GM21786 (cell line): Measurements from ENCODE around the gene MACROD2.

Source experiments
- ATAC-seq: cut with Tn5 transposase; IDR thresholded peaks from one replicate; pipeline ENCODE4 v1.9.1; 2021; ENCODE audit not compliant: unreplicated experiment

MACROD2 gene

GRCh38 chr20:14632906-14633305 lies 637.6 kb downstream of the MACROD2 start:
- no peak for ATAC-seq

GRCh38 chr20:14633507-14633906 lies 638.2 kb downstream of the MACROD2 start:
- no peak for ATAC-seq

DNA sequence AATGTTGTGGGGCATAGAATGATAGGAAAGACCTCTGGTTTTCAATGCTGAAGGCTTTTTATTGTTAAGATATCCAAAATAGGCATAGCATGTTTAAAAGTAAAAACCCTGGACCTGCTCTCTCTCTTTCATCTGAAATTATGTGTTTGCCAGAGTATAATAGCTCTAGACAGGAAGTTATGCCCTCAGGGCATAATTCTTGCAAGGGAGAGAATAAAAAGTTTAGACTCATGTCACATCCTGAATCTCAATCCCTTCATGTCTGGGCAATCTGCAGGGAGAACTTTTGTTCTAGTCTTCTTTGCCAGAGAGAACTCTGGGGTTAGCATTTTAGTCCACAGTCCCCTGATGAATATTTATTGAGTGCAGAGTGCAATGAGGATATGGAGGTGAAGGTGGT lies 639.3 kb downstream of the MACROD2 start:
- no peak for ATAC-seq

DNA sequence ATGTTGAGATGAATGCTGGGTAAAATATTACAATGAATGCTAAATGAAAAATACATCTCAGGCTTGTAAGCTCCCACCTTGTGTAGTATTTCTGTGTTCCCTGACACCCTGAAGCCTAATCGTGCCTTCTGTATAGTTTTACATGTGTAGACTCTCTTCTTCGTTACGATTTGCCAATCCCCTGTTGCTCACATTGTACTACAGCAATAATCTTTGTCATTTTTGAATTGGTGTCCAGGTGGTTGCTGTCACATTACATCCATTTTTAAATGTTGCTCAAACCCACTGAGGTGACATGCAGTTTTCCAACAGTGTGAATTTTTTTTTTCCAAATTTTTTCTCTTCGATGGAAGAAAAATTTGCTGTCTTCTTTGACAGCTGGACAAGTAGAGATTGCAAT lies 642.1 kb downstream of the MACROD2 start:
- ATAC-seq = no peak

GRCh38 chr20:14643146-14643545 lies 647.8 kb downstream of the MACROD2 start:
- ATAC-seq = no peak

DNA sequence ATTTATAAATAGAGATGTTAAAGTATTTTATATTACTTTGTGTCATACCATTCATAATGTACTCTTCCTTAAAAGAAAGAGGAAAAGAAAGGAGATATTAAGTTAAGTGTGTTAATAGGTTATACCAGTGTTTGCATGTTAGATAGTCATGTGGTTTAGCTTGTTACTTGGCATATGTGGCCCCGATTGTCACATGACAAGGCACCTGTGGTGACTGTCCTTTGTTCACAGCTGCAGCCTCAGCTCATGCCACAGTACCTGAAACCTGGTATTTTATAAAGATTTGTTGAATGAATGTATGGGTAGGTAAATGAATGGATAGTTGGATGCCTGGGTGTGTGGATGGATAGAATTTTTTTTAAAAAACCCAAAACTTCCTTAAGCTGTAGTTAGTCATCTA lies 648.2 kb downstream of the MACROD2 start:
- ATAC-seq = no peak

DNA sequence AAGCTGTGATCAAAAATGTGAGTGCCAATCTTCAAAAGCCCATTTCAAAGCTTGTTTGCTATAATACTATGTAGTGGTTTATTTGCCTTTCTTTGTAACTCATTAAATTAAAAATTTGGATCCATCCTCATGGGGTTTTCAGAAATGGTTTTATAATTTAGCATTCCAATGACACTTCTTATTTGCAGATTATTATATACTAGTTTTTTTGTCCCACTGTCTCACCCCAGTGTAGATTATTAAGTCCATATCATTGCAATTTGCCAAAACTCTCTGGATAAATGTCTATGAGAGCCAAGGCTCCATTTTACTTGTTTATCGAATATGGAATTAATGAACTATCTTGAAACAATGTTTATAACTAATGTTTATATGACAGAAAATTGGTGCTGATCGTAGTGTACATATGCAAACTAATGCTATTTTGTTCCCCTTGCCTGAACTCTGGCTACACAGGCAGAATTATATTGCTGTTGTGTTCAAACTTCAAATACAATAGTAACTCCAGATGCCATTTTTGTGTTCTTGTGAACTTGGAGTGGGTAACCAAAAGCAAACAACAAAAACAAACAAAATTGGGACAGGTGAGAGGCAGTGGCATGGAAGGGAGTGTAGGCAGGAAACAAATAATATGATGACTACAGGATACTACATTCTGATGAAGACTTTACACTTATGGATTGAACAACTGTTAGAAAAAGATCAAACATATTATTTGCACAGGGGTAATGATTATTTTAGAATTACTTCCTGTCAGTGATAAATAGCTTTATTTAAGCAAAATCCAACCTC lies 649.2 kb downstream of the MACROD2 start:
- ATAC-seq = no peak

- ATAC-seq = no peak
Measured at GRCh38 chr20:14647016-14647415, 651.7 kb downstream of the MACROD2 start.

DNA sequence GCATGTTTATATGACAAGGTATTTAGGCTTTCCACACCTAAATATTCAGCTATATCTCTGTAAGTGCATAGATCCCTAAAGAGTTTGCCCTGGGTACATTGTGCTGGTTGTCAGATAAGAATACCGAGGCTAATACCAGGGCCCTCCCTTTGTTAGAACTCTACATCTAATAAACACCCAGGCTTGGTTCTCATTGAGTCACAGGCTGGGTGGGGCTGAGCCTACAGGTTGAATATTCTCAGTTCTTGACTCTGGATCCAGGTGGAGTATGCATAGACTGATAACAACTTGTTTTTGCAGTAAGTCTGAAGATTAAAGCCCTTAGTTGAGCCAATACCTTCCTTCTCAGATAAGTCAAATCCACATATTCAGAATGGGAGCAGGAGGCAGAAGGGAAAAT lies 654.3 kb downstream of the MACROD2 start:
- no peak for ATAC-seq

GRCh38 chr20:14657266-14658005 lies 662.1 kb downstream of the MACROD2 start:
- no peak for ATAC-seq

- no peak for ATAC-seq
Measured at GRCh38 chr20:14664101-14664500, 668.8 kb downstream of the MACROD2 start.

GRCh38 chr20:14666696-14667095 lies 671.4 kb downstream of the MACROD2 start:
- ATAC-seq = no peak

GRCh38 chr20:14667226-14667625 lies 671.9 kb downstream of the MACROD2 start:
- no peak for ATAC-seq

DNA sequence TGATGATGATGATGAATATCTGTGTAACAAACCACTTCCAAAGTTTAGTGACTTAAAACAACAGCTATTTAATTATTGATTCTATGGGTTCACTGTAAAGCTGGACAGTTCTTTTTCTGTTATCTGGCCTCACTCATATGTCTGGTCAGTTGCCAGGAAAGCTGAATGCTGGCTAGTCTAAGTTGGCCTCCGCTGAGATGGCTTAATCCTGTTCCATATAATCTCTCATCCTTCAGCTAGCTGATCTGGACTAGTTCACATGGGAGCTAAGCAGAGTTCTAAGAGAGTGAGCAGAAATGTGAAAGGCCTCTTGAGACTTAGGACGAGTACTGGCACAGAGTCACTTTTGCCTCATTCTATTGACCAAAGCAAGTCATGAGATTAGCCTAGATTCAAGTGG lies 676.8 kb downstream of the MACROD2 start:
- ATAC-seq = no peak

DNA sequence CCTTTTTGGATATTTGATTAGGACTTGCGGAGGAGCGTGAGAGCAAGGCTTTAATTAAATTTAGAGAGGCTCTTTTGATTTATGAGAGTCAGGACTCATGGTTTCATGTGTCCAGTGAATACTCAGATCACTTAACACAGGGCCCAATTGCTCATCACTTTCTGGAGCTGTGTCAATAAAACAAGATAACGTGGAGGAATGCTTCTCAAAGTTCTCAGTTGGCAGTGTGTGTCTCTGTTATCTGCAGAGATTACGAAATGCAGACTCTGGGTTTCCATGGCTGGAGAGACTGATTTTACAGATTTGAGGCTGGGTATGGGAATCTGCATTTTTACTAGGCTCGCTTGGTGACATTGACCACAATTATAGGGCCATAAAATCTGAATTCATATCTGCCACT lies 677.8 kb downstream of the MACROD2 start:
- no peak for ATAC-seq

DNA sequence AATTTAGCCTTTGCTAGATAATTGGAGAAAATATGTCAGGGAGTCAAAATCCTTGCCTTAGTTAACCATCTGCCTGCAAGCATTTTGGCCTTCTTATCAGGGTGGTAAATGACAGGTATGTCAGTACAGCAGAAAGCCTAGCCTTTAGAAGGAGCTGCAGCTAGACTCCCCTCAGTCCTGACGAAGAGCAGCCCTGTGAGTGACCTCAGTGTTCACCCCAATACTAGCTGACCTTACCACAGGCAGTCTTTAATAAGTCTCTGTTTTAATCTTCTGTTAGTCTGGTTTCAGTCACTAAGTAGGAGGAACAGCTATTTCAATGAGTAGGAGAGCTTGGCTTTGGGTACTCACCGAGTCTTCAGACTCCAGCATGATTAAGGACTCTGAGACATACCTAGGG lies 682.1 kb downstream of the MACROD2 start:
- no peak for ATAC-seq

GRCh38 chr20:14685183-14685582 lies 689.9 kb downstream of the MACROD2 start:
- ATAC-seq = no peak

GRCh38 chr20:14687313-14687712 lies 692.0 kb downstream of the MACROD2 start:
- no peak for ATAC-seq

DNA sequence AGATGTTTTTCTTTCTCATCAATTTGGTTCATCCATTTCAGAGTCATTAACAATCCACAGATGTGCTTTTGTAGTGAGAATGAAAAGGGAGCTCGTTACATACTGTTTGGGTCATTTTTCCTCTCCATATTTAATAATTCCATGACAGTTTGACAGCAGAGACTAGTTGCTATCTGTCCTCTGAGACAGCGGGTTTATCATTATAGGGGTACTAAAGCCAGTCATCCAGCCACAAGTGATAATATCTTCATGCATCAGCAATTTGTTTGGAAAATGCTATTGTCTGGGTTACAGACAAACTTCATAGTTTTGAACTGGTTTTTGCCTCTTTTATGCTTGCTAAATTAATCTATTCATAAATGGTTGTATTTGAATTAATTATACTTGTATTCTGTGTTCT lies 692.7 kb downstream of the MACROD2 start:
- no peak for ATAC-seq

DNA sequence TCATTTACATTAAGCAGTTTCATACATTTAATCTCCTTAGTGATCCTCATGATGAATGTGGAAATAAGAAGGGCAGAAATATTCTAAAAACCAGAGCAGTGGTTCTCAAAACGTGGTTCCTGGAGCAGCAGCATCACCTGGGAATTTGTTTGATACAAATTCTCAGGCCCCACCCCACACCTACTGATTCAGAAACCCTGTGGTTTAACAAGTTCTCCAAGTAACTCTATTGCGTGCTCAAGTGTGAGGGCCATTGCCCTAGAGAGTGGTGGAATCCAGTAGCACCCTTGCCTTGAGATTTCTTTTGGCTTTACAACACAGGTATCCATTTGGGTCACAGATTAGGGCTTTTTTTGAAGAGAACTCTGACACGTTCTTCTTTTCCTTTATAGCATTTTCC lies 696.7 kb downstream of the MACROD2 start:
- peak; percentile 65 for ATAC-seq

DNA sequence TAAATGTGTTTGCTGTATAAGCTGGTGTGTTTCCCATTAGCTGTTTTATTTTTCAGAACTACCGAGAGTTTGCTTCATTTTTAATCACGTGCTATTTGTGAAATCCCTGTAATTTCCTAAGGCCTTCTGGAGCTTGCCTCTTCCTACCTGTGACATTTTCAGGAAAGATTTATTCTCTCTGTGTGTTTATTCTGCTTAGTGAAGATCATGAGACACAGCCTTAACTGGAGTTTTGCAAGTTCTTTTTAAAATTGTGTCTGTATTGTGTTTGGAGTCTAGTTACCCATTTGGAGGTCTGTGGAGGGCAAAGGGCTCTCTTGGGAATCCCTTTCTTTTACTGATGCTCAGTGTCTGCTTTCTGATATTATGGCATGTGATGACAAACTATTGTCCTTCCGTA lies 701.2 kb downstream of the MACROD2 start:
- no peak for ATAC-seq

DNA sequence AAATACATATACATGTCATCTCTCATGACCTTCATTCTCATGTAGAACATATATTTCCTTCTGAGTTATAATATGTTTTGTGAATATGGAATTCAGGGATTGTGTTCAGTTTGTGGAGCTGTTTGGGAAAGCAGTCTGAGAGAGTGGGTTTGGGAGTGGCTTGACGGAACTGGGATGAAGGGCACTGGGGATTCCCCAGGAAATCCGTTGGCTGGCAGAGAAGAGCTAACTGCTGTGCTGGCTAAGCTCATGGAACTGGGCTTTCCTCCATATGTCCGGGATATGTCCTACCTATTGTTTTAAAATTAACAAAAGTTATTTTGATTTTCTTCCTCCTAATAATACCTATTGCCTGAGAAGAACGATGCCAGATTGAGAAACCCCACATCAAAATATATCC lies 701.6 kb downstream of the MACROD2 start:
- ATAC-seq = no peak

- no peak for ATAC-seq
Measured at GRCh38 chr20:14698125-14698524, 702.8 kb downstream of the MACROD2 start.
